Neural progenitor cell (in vitro differentiated cells): Measurements from ENCODE around the gene UPF3A. TPM values are rescaled to one million over a fixed set of nuclear protein-coding genes. Genes with fewer than 3 reads are reported as not detected.
A peak's percentile ranks its signal among the peaks of the same experiment; 100 is the strongest.

Experiments
- DNase-seq: peaks from one replicate; pipeline ENCODE4 v3.0.0-alpha.2; 2016; ENCODE audit warnings: low spot score
- H2AFZ ChIP-seq: fragments of 200-600 bp; sonication (generic); replicated peaks from 2 replicates; pipeline ENCODE4 v1.6.1; 2016; ENCODE audit warnings: antibody characterized with exemption
- H3F3A ChIP-seq: fragments of 200-600 bp; sonication (generic); 2 replicates; pipeline ENCODE4 v1.6.1; 2016; ENCODE audit warnings: antibody characterized with exemption, low read depth
- H3K27ac ChIP-seq: fragments of 200-600 bp; sonication (generic); 2 replicates; pipeline ENCODE4 v1.5.1; 2016; ENCODE audit warnings: mild to moderate bottlenecking
- H3K27me3 ChIP-seq: fragments of 200-600 bp; sonication (generic); 2 replicates; pipeline ENCODE4 v1.6.1; 2016; ENCODE audit warnings: mild to moderate bottlenecking, moderate library complexity
- H3K36me3 ChIP-seq: fragments of 200-600 bp; sonication (generic); 2 replicates; pipeline ENCODE4 v1.5.1; 2016
- H3K4me1 ChIP-seq: fragments of 200-600 bp; sonication (generic); 2 replicates; pipeline ENCODE4 v1.6.1; 2016; ENCODE audit warnings: mixed run types
- H3K4me2 ChIP-seq: fragments of 200-600 bp; sonication (generic); 2 replicates; pipeline ENCODE4 v1.6.1; 2016
- H3K4me3 ChIP-seq: fragments of 200-600 bp; sonication (generic); 2 replicates; pipeline ENCODE4 v1.5.1; 2016
- H3K79me2 ChIP-seq: fragments of 200-600 bp; sonication (generic); 2 replicates; pipeline ENCODE4 v1.6.1; 2016; ENCODE audit warnings: low read depth
- H3K9ac ChIP-seq: fragments of 200-600 bp; sonication (generic); 2 replicates; pipeline ENCODE4 v1.6.1; 2016
- H3K9me3 ChIP-seq: fragments of 200-600 bp; sonication (generic); 2 replicates; pipeline ENCODE4 v1.5.1; 2016; ENCODE audit warnings: low read depth
- H4K20me1 ChIP-seq: fragments of 200-600 bp; sonication (generic); 2 replicates; pipeline ENCODE4 v1.6.1; 2016; ENCODE audit warnings: low read depth
- H3K27ac Mint-ChIP-seq: 3 replicates; pipeline ENCODE4 v1.8.0; 2021; ENCODE audit warnings: mixed read lengths
- H3K27me3 Mint-ChIP-seq: 2 replicates; pipeline ENCODE4 v1.8.0; 2022; ENCODE audit warnings: low read depth, mild to moderate bottlenecking, inconsistent platforms, moderate library complexity, mixed read lengths; ENCODE audit not compliant: insufficient read depth
- H3K36me3 Mint-ChIP-seq: 3 replicates; pipeline ENCODE4 v1.8.0; 2021; ENCODE audit warnings: mixed read lengths
- H3K4me1 Mint-ChIP-seq: 3 replicates; pipeline ENCODE4 v1.8.0; 2021; ENCODE audit warnings: mixed read lengths
- H3K4me3 Mint-ChIP-seq: 3 replicates; pipeline ENCODE4 v1.8.0; 2021; ENCODE audit warnings: mild to moderate bottlenecking, moderate library complexity, mixed read lengths
- H3K9me3 Mint-ChIP-seq: 3 replicates; pipeline ENCODE4 v1.8.0; 2020; ENCODE audit warnings: mixed read lengths
- CTCF ChIP-seq: fragments of 200-600 bp; sonication (generic); IDR thresholded peaks from 2 replicates; pipeline ENCODE4 v1.5.1; 2017; ENCODE audit warnings: antibody characterized with exemption, mild to moderate bottlenecking
- EZH2 ChIP-seq: fragments of 200-600 bp; sonication (generic); IDR thresholded peaks from 2 replicates; pipeline ENCODE4 v1.6.1; 2017; ENCODE audit warnings: antibody characterized with exemption, mild to moderate bottlenecking, moderate library complexity
- EZH2phosphoT487 ChIP-seq: fragments of 200-600 bp; sonication (generic); IDR thresholded peaks from 2 replicates; pipeline ENCODE4 v1.6.1; 2017; ENCODE audit warnings: antibody characterized with exemption
- total RNA-seq: library from RNA; depleted of rRNA; stranded (reverse); fragments of >200 nt; gene quantifications from 2 replicates; pipeline ENCODE4 v1.2.3, GENCODE V29; 2015; ENCODE audit warnings: low replicate concordance

Gene UPF3A
- total RNA-seq, 1 donor from 2014 or later = 74.4 TPM

DNA sequence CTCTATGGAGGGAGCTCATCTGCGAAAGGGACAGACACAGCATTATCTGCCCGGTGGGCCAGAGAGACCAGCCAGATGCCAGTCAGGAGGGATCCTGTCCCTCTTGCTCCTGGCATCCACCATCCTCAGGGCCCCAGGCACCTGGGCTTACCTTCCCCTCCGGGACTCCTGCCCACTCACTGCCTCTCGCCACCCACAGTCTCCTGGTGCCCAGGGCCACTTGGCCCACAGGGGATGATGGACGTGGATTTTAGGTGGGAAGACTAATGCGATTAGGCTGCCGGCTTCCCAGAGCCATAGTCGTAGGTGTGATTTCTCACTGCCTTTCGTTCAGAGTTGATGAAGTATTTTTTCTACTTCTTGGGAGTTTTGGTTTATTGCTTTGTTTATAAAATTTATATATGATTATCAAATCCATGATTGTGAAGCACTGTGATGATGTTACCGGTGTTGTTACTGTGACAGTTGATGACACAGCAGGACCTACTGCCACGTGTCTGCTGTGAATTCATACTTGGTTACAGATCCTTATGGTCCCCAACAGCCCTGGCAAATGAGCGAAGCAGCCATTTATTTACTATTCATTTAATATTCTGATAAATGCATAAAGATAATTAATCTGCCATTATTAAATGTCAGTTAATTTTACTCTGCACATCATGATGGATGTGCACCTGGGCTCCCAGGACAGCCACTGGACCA lies 18.4 kb downstream of the UPF3A start:
- Mint-ChIP-seq H3K4me3 (no peak overlapping the region), H3K27me3 (no peaks in the 10 kb centered on the region), H3K9me3 (no peaks in the 10 kb centered on the region), H3K27ac (peak overlapping the region; percentile 19), H3K36me3 (peaks cover 27% of the 10 kb centered on the region), H3K4me1 (no peaks in the 10 kb centered on the region)
- no peak overlapping the region for H3K9ac ChIP-seq
- H3K4me2 ChIP-seq = no peak overlapping the region
- no peaks in the 10 kb centered on the region for H3K27me3 ChIP-seq
- no peaks in the 10 kb centered on the region for H3K4me1 ChIP-seq
- H2AFZ ChIP-seq = no peak overlapping the region
- no peaks in the 10 kb centered on the region for H3K9me3 ChIP-seq
- H3F3A ChIP-seq = no peaks in the 10 kb centered on the region
- no peaks in the 10 kb centered on the region for H3K79me2 ChIP-seq
- H3K36me3 ChIP-seq = no peaks in the 10 kb centered on the region
- no peak for DNase-seq
- no peak overlapping the region for H3K27ac ChIP-seq
- no peak overlapping the region for H3K4me3 ChIP-seq
- TF ChIP-seq CTCF (no peak), EZH2 (no peak), EZH2phosphoT487 (no peak)
- no peaks in the 10 kb centered on the region for H4K20me1 ChIP-seq

- TF ChIP-seq CTCF (no peak), EZH2phosphoT487 (no peak), EZH2 (no peak)
- Mint-ChIP-seq H3K27me3 (no peaks in the 10 kb centered on the region), H3K9me3 (no peaks in the 10 kb centered on the region), H3K27ac (no peak overlapping the region), H3K4me3 (no peak overlapping the region), H3K36me3 (peaks cover 26% of the 10 kb centered on the region), H3K4me1 (no peaks in the 10 kb centered on the region)
- no peak for DNase-seq
- Histone ChIP-seq H3F3A (peaks cover 10% of the 10 kb centered on the region), H3K36me3 (peaks cover 4% of the 10 kb centered on the region), H3K27me3 (no peaks in the 10 kb centered on the region), H3K4me2 (no peak overlapping the region), H3K27ac (no peak overlapping the region), H4K20me1 (no peaks in the 10 kb centered on the region), H3K4me3 (no peak overlapping the region), H2AFZ (no peak overlapping the region), H3K4me1 (no peaks in the 10 kb centered on the region), H3K9ac (no peak overlapping the region), H3K79me2 (no peaks in the 10 kb centered on the region), H3K9me3 (no peaks in the 10 kb centered on the region)
Measured at GRCh38 chr13:114303700-114304327, 22.4 kb downstream of the UPF3A start.

GRCh38 chr13:114304346-114305034 lies 23.1 kb downstream of the UPF3A start:
- no peak overlapping the region for H3K27ac Mint-ChIP-seq
- H3F3A ChIP-seq = peaks cover 14% of the 10 kb centered on the region
- H3K4me1 Mint-ChIP-seq = no peaks in the 10 kb centered on the region
- peaks cover 21% of the 10 kb centered on the region for H3K36me3 Mint-ChIP-seq
- no peak overlapping the region for H3K4me2 ChIP-seq
- H3K4me3 Mint-ChIP-seq = no peak overlapping the region
- TF ChIP-seq CTCF (no peak), EZH2 (no peak), EZH2phosphoT487 (no peak)
- no peaks in the 10 kb centered on the region for H3K27me3 ChIP-seq
- no peaks in the 10 kb centered on the region for H3K79me2 ChIP-seq
- H3K4me3 ChIP-seq = no peak overlapping the region
- H4K20me1 ChIP-seq = no peaks in the 10 kb centered on the region
- H3K9me3 ChIP-seq = no peaks in the 10 kb centered on the region
- no peaks in the 10 kb centered on the region for H3K27me3 Mint-ChIP-seq
- H3K9ac ChIP-seq = no peak overlapping the region
- H3K9me3 Mint-ChIP-seq = no peaks in the 10 kb centered on the region
- H3K27ac ChIP-seq = no peak overlapping the region
- H3K4me1 ChIP-seq = no peaks in the 10 kb centered on the region
- no peak for DNase-seq
- H3K36me3 ChIP-seq = peaks cover 4% of the 10 kb centered on the region
- H2AFZ ChIP-seq = no peak overlapping the region
